Smooth muscle cell (in vitro differentiated cells): ENCODE data around the gene AAGAB. TPM values are rescaled to one million over a fixed set of nuclear protein-coding genes. Genes with fewer than 3 reads are reported as not detected.

Experiments used
- DNase-seq: peaks from one replicate; lab custom pipeline; 2025; ENCODE audit not compliant: unreplicated experiment; lab: John Stamatoyannopoulos, UW
- H2AFZ ChIP-seq: fragments of 200-600 bp; sonication (generic); 2 replicates; pipeline ENCODE4 v1.6.0; 2016; ENCODE audit warnings: antibody characterized with exemption, low read depth, mild to moderate bottlenecking
- H3F3A ChIP-seq: fragments of 200-600 bp; sonication (generic); 2 replicates; pipeline ENCODE4 v1.6.0; 2017; ENCODE audit warnings: antibody characterized with exemption, low read depth
- H3K27ac ChIP-seq: fragments of 200-600 bp; sonication (generic); 2 replicates; pipeline ENCODE4 v1.5.1; 2016; ENCODE audit warnings: low read depth, mild to moderate bottlenecking
- H3K27me3 ChIP-seq: fragments of 200-600 bp; sonication (generic); 2 replicates; pipeline ENCODE4 v1.6.1; 2016; ENCODE audit warnings: low read depth, mild to moderate bottlenecking
- H3K36me3 ChIP-seq: fragments of 200-600 bp; sonication (generic); 2 replicates; pipeline ENCODE4 v1.5.1; 2016; ENCODE audit warnings: low read depth
- H3K4me1 ChIP-seq: fragments of 200-600 bp; sonication (generic); 2 replicates; pipeline ENCODE4 v1.5.1; 2016; ENCODE audit warnings: low read depth
- H3K4me2 ChIP-seq: fragments of 200-600 bp; sonication (generic); 2 replicates; pipeline ENCODE4 v1.6.0; 2016; ENCODE audit warnings: mild to moderate bottlenecking
- H3K4me3 ChIP-seq: fragments of 200-600 bp; sonication (generic); 2 replicates; pipeline ENCODE4 v1.5.1; 2016; ENCODE audit warnings: mild to moderate bottlenecking
- H3K79me2 ChIP-seq: fragments of 200-600 bp; sonication (generic); 2 replicates; pipeline ENCODE4 v1.6.0; 2016; ENCODE audit warnings: low read depth, mild to moderate bottlenecking
- H3K9ac ChIP-seq: fragments of 200-600 bp; sonication (generic); 2 replicates; pipeline ENCODE4 v1.6.0; 2016; ENCODE audit warnings: low read depth
- H3K9me3 ChIP-seq: fragments of 200-600 bp; sonication (generic); replicated peaks from 2 replicates; pipeline ENCODE4 v1.5.1; 2016; ENCODE audit warnings: low read depth
- H4K20me1 ChIP-seq: fragments of 200-600 bp; sonication (generic); 2 replicates; pipeline ENCODE4 v1.6.0; 2016; ENCODE audit warnings: low read depth
- WGBS: methylation state at CpG from one replicate; pipeline ENCODE4 v1.1.7; 2016; ENCODE audit warnings: low lambda C conversion rate; 5-methylcytosine and 5-hydroxymethylcytosine counted together
- polyA plus RNA-seq: library from polyadenylated mRNA; unstranded; fragments of >200 nt; fragmentation: Nextera tagmentation; extraction: Ambion mirVana; gene quantifications from 2 replicates; pipeline ENCODE4 v1.2.1, GENCODE V29; 2016
- total RNA-seq: library from RNA; depleted of rRNA; stranded (reverse); fragments of >200 nt; gene quantifications from 2 replicates; pipeline ENCODE4 v1.2.3, GENCODE V29; 2014
- TF ChIP-seq, protein P1 (sequence below): fragments of 200-600 bp; sonication (generic); IDR thresholded peaks from 2 replicates; pipeline ENCODE4 v1.5.1; 2017; ENCODE audit warnings: borderline replicate concordance, mild to moderate bottlenecking, antibody characterized with exemption; ENCODE audit not compliant: insufficient read depth, poor library complexity, severe bottlenecking

AAGAB gene
- total and polyA plus RNA-seq, 2 experiments from 2014 or later, result 38.2 to 39.6 TPM

DNA sequence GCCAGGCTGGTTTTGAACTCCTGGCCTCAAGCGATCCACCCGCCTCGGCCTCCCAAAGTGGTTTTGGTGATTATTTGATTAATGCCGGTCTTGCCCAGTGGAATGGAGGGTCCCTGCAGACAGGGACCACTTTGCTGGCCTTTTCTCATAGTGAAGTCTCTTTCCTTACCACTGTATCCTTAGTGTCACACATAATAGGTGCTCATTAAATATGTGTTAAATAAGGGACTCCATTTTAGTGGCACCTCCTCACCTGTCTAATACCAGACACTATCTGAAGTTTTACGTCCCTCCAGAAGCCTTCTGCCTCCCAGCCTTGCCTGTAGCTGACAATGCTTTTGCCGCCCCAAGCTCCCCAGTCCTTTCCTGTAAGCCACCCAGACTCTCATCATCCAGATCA, 91.3 kb downstream of the AAGAB start:
- no peak overlapping the region for H3K9ac ChIP-seq
- no peaks in the 10 kb centered on the region for H3F3A ChIP-seq
- H3K79me2 ChIP-seq, result peaks cover 63% of the 10 kb centered on the region
- H4K20me1 ChIP-seq, result peaks cover 71% of the 10 kb centered on the region
- no peak for DNase-seq
- no peaks in the 10 kb centered on the region for H3K9me3 ChIP-seq
- no peak overlapping the region for H3K4me3 ChIP-seq
- no peaks in the 10 kb centered on the region for H3K36me3 ChIP-seq
- WGBS, result over 99% methylated on average over 6 of the region's 6 CpGs
- H2AFZ ChIP-seq, result no peak overlapping the region
- TF ChIP-seq, protein P1, sequence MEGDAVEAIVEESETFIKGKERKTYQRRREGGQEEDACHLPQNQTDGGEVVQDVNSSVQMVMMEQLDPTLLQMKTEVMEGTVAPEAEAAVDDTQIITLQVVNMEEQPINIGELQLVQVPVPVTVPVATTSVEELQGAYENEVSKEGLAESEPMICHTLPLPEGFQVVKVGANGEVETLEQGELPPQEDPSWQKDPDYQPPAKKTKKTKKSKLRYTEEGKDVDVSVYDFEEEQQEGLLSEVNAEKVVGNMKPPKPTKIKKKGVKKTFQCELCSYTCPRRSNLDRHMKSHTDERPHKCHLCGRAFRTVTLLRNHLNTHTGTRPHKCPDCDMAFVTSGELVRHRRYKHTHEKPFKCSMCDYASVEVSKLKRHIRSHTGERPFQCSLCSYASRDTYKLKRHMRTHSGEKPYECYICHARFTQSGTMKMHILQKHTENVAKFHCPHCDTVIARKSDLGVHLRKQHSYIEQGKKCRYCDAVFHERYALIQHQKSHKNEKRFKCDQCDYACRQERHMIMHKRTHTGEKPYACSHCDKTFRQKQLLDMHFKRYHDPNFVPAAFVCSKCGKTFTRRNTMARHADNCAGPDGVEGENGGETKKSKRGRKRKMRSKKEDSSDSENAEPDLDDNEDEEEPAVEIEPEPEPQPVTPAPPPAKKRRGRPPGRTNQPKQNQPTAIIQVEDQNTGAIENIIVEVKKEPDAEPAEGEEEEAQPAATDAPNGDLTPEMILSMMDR, result no peak
- H3K4me1 ChIP-seq, result peaks cover 6% of the 10 kb centered on the region
- no peaks in the 10 kb centered on the region for H3K27me3 ChIP-seq
- no peak overlapping the region for H3K4me2 ChIP-seq
- no peak overlapping the region for H3K27ac ChIP-seq

DNA sequence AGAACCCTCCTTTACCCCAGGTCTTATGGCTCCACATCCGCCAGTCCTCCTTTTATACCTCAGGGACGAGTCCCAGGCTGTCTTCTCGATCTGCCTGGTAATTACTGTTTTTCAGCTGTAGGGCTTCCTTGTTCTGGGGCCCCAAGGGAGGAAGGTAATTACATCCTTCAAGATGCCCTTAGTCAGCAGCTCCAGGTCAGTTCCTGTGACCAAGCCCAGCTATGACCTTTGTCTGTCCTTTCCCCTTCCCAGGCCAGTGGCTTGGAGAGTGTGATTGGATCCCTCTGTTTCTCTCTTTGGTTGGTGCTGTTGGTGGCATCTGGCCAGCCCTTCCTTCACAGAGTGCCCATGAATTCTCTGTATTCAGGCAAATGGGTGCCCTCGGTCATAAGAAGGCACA, 92.6 kb downstream of the AAGAB start:
- TF ChIP-seq, protein P1, result no peak
- no peak overlapping the region for H3K4me3 ChIP-seq
- WGBS, result 76% methylated on average over 4 of the region's 4 CpGs
- no peaks in the 10 kb centered on the region for H3K9me3 ChIP-seq
- no peak overlapping the region for H3K9ac ChIP-seq
- no peaks in the 10 kb centered on the region for H3K27me3 ChIP-seq
- no peak overlapping the region for H2AFZ ChIP-seq
- no peaks in the 10 kb centered on the region for H3K36me3 ChIP-seq
- peaks cover 76% of the 10 kb centered on the region for H3K79me2 ChIP-seq
- H3K4me1 ChIP-seq, result peaks cover 6% of the 10 kb centered on the region
- H4K20me1 ChIP-seq, result peaks cover 73% of the 10 kb centered on the region
- no peak for DNase-seq
- H3K27ac ChIP-seq, result no peak overlapping the region
- H3F3A ChIP-seq, result no peaks in the 10 kb centered on the region
- H3K4me2 ChIP-seq, result no peak overlapping the region

DNA sequence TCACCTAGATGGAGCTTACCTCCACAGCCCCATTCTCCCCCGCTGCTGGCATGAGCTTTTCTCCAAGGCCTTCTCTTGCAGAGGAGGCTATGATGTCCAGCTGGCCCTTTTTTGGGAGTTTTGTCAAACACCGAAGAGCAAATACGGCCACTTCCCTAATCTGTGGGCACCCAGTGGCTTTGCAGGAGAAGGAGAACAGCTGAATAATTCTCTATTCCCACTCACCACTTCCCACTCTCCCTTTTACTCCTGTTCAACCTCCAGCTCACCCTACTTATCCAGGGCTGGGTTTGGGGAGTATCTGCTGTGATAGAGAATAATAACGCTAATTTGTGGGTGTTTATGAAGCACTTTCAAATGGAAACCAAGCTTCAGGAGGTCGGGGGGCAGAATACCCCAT, 93.0 kb downstream of the AAGAB start:
- Histone ChIP-seq H3K9ac (no peak overlapping the region), H3K4me2 (no peak overlapping the region), H4K20me1 (peaks cover 73% of the 10 kb centered on the region), H3K9me3 (no peaks in the 10 kb centered on the region), H3K36me3 (no peaks in the 10 kb centered on the region), H3F3A (no peaks in the 10 kb centered on the region), H2AFZ (no peak overlapping the region), H3K27ac (no peak overlapping the region), H3K4me3 (no peak overlapping the region), H3K79me2 (peaks cover 75% of the 10 kb centered on the region), H3K4me1 (peaks cover 6% of the 10 kb centered on the region), H3K27me3 (no peaks in the 10 kb centered on the region)
- TF ChIP-seq, protein P1, result no peak
- 96% methylated on average over 5 of the region's 5 CpGs for WGBS
- no peak for DNase-seq

DNA sequence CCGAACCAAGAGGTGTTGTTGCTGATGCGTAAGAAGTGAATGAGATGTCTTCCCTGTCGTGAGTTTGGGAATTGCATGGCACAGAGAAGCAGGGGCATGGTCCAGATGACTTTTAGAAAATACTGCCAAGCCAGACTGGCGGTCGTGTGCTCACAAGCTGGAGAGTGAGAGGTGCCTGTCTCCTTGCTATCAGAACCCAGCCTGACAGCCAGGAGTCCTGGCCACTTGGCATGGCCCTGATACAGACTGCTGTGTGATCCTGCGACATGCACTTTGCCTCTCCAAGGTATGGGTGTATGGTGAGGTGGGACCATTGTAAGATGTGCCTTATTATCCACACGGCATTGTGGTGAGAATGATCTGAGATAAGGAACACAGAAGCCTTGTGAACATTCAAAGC, 96.1 kb downstream of the AAGAB start:
- H3K4me2 ChIP-seq, result no peak overlapping the region
- H3K36me3 ChIP-seq, result no peaks in the 10 kb centered on the region
- no peak overlapping the region for H3K27ac ChIP-seq
- no peaks in the 10 kb centered on the region for H3K27me3 ChIP-seq
- WGBS, result 97% methylated on average over 7 of the region's 7 CpGs
- peaks cover 94% of the 10 kb centered on the region for H3K79me2 ChIP-seq
- no peak for DNase-seq
- TF ChIP-seq, protein P1, result no peak
- no peaks in the 10 kb centered on the region for H3K9me3 ChIP-seq
- H3K9ac ChIP-seq, result no peak overlapping the region
- no peaks in the 10 kb centered on the region for H3K4me1 ChIP-seq
- peaks cover 59% of the 10 kb centered on the region for H4K20me1 ChIP-seq
- H3K4me3 ChIP-seq, result no peak overlapping the region
- H2AFZ ChIP-seq, result no peak overlapping the region
- H3F3A ChIP-seq, result no peaks in the 10 kb centered on the region
